ENCODE data around the gene TXNDC17.
"Not testable (repeated sequence)": the region's sequence is repeated elsewhere in the genome, so short reads cannot be mapped to it uniquely, and the experiment has no call there.

The TXNDC17 gene

GRCh38 chr17:6651354-6651918 lies 10.6 kb downstream of the TXNDC17 start, which contains the start of the genes C17orf100 and MED31:
Gene C17orf100 (plus strand): TSS chr17:6651762. CDS start chr17:6651914, 152 bp downstream.
Gene MED31 (minus strand): TSS chr17:6651605. CDS start chr17:6651528, 77 bp downstream.
- H3K79me2 ChIP-seq (ENCODE audit: control insufficient read depth, insufficient read depth, low read length, poor library complexity): peaks cover 2% of the 10 kb centered on the region
- H3K4me2 ChIP-seq (ENCODE audit: low read length): peak within 1 kb of the TSS; percentile 90
- WGBS (ENCODE audit: extremely low coverage, insufficient coverage, insufficient read length): no CpG with 5 or more reads among the region's 35 CpGs
- H3K9ac ChIP-seq (ENCODE audit: low read length): peak within 1 kb of the TSS; percentile 84
- peak within 1 kb of the TSS; percentile 90 for H2AK5ac ChIP-seq (ENCODE audit: low read length)
- peaks cover 8% of the 10 kb centered on the region for H3K79me1 ChIP-seq (ENCODE audit: low read length)
- H3K4me1 ChIP-seq (ENCODE audit: control insufficient read depth in 1 of 2, insufficient read depth in 2 of 2, low read length in 2 of 2): peaks cover 12 to 19% of the 10 kb centered on the region in 2 experiments
- peaks cover 17% of the 10 kb centered on the region for H3K27me3 ChIP-seq (ENCODE audit: insufficient read depth, low read length)
- peak within 1 kb of the TSS; percentile 91 for H3K14ac ChIP-seq (ENCODE audit: low read length)
- H2BK12ac ChIP-seq (ENCODE audit: low read length): peak within 1 kb of the TSS; percentile 44
- H3K18ac ChIP-seq (ENCODE audit: low read length): peak within 1 kb of the TSS; percentile 82
- peak within 1 kb of the TSS; percentile 79 for H4K12ac ChIP-seq (ENCODE audit: low read depth, low read length)
- H4K91ac ChIP-seq (ENCODE audit: low read depth, low read length): peak within 1 kb of the TSS; percentile 94
- peak within 1 kb of the TSS; percentile 71 for H2BK120ac ChIP-seq (ENCODE audit: insufficient read depth, low read length, poor library complexity)
- peak within 1 kb of the TSS; percentile 24 for H2BK5ac ChIP-seq (ENCODE audit: low read depth, low read length, poor library complexity)
- H3K27ac ChIP-seq (ENCODE audit: low read depth, low read length): peak within 1 kb of the TSS; percentile 63
- H3K9me3 ChIP-seq (ENCODE audit: insufficient read depth, low read depth, low read length): peaks cover 2% of the 10 kb centered on the region
- peak within 1 kb of the TSS; percentile 93 for H4K8ac ChIP-seq (ENCODE audit: low read depth, low read length)
- peak within 1 kb of the TSS; percentile 82 for H3K4me3 ChIP-seq (ENCODE audit: low read depth, low read length)
- H3K23ac ChIP-seq (ENCODE audit: low read length): no peak within 1 kb of the TSS
- H2AFZ ChIP-seq (ENCODE audit: insufficient read depth, low read length, poor library complexity): peak within 1 kb of the TSS; percentile 94
- H3K4ac ChIP-seq (ENCODE audit: low read depth, low read length): peak within 1 kb of the TSS; percentile 84
- H3K36me3 ChIP-seq (ENCODE audit: control insufficient read depth in 1 of 2, insufficient read depth in 2 of 2, low read length in 2 of 2): peaks cover 3 to 7% of the 10 kb centered on the region in 2 experiments
- peak; percentile 98 to 99 for DNase-seq

DNA sequence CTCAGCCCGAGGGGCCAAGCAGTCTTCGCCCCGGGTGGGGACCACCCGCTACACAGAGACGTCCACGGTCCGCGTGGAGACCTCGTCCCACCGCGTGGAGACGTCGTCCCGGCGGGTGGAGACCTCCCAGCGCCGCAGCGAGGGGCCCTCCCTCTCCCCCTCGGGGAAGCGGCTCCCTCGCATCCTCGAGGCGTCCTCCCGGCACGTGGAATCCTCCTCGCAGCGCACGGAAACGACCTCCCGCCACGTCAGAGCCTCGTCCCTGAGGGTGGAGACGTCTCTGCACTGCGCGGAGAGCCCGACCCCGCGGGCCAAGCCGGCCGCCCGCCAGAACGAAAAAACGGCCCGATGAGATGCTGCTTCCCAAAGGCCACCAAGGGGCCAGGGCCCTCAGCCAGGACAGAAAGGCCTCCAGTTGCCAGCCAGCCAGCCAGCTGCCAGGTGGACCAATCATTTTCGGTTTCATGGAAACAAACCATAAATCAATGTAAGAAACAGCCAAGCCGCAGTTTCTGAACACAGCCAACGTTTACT lies 11.1 kb downstream of the TXNDC17 start:
- Histone ChIP-seq H3K79me1 (ENCODE audit: low read length) (peaks cover 8% of the 10 kb centered on the region), H3K4me1 (ENCODE audit: control insufficient read depth in 1 of 2, insufficient read depth in 2 of 2, low read length in 2 of 2) (peaks cover 12 to 19% of the 10 kb centered on the region in 2 experiments), H3K9ac (ENCODE audit: low read length) (peak overlapping the region; percentile 5), H2BK5ac (ENCODE audit: low read depth, low read length, poor library complexity) (peak overlapping the region; percentile 24), H2AFZ (ENCODE audit: insufficient read depth, low read length, poor library complexity) (peak overlapping the region; percentile 94), H2AK5ac (ENCODE audit: low read length) (peak overlapping the region; percentile 90), H3K36me3 (ENCODE audit: control insufficient read depth in 1 of 2, insufficient read depth in 2 of 2, low read length in 2 of 2) (peaks cover 0 to 6% of the 10 kb centered on the region in 2 experiments), H4K12ac (ENCODE audit: low read depth, low read length) (peak overlapping the region; percentile 79), H3K27me3 (ENCODE audit: insufficient read depth, low read length) (peaks cover 17% of the 10 kb centered on the region), H4K8ac (ENCODE audit: low read depth, low read length) (peak overlapping the region; percentile 93), H2BK12ac (ENCODE audit: low read length) (peak overlapping the region; percentile 44), H4K91ac (ENCODE audit: low read depth, low read length) (peak overlapping the region; percentile 94), H3K4me2 (ENCODE audit: low read length) (peak overlapping the region; percentile 90), H3K79me2 (ENCODE audit: control insufficient read depth, insufficient read depth, low read length, poor library complexity) (peaks cover 2% of the 10 kb centered on the region), H3K18ac (ENCODE audit: low read length) (peak overlapping the region; percentile 82), H3K9me3 (ENCODE audit: insufficient read depth, low read depth, low read length) (peaks cover 2% of the 10 kb centered on the region), H3K27ac (ENCODE audit: low read depth, low read length) (no peak overlapping the region), H3K23ac (ENCODE audit: low read length) (no peak overlapping the region), H3K14ac (ENCODE audit: low read length) (peak overlapping the region; percentile 91), H3K4ac (ENCODE audit: low read depth, low read length) (peak overlapping the region; percentile 84), H2BK120ac (ENCODE audit: insufficient read depth, low read length, poor library complexity) (peak overlapping the region; percentile 71), H3K4me3 (ENCODE audit: low read depth, low read length) (peak overlapping the region; percentile 72)
- peak in 1 of 2 donors; percentile 23 for DNase-seq
- WGBS (ENCODE audit: extremely low coverage, insufficient coverage, insufficient read length): no CpG with 5 or more reads among the region's 47 CpGs

DNA sequence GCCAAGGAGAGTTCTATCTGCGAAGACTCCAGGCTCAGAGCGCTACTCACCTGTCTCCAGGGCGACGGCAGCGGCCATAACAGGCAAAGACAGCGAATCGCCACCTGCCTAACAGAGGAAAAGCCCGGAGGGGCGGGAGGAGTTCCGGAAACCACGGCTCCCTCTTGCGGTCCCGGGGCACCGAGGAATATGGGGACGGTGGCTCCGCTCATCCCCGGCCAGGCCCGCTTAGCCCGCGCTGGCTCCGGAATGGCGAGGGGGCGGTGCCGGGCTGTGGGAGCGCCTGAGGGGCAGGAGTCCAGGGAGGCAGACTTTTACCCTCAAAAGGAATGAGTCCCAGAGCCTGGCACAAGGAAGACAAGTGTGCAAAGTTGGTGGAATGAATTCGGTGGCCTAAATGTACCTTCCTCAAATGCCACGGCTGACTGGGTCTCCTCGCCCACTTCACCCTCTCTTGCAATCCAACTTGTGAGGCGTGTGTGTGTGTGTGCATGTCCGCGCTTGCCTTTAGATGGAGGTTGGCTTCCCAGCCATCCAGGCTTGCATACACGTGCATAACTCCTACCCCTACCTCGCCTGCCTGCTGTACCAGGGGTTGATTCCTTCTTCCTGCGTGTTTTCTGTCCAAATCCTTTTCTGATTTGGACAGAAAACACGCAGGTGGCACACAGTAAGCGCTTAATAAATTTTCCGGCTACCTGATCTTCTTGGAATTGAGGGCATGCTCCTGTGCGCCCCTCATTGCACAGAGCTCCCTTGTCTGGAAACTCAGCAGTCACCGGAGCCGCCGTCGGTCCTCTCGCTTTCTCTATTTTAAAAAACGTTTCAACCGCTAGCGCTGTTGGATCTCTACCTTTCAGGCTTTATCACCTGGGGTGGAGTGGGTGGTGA lies 14.2 kb downstream of the TXNDC17 start:
- H3K4me1 ChIP-seq (ENCODE audit: control insufficient read depth in 1 of 2, insufficient read depth in 2 of 2, low read length in 2 of 2): peaks cover 12 to 19% of the 10 kb centered on the region in 2 experiments
- no peak overlapping the region for H2AFZ ChIP-seq (ENCODE audit: insufficient read depth, low read length, poor library complexity)
- no peak overlapping the region for H4K12ac ChIP-seq (ENCODE audit: low read depth, low read length)
- H3K4ac ChIP-seq (ENCODE audit: low read depth, low read length): no peak overlapping the region
- H4K8ac ChIP-seq (ENCODE audit: low read depth, low read length): no peak overlapping the region
- H3K4me2 ChIP-seq (ENCODE audit: low read length): peak overlapping the region; percentile 63
- no peak overlapping the region for H2BK120ac ChIP-seq (ENCODE audit: insufficient read depth, low read length, poor library complexity)
- H3K14ac ChIP-seq (ENCODE audit: low read length): no peak overlapping the region
- no peak overlapping the region for H4K91ac ChIP-seq (ENCODE audit: low read depth, low read length)
- H3K18ac ChIP-seq (ENCODE audit: low read length): no peak overlapping the region
- peaks cover 2% of the 10 kb centered on the region for H3K79me2 ChIP-seq (ENCODE audit: control insufficient read depth, insufficient read depth, low read length, poor library complexity)
- no peaks in the 10 kb centered on the region for H3K36me3 ChIP-seq (ENCODE audit: control insufficient read depth in 1 of 2, insufficient read depth in 2 of 2, low read length in 2 of 2)
- no peak overlapping the region for H2AK5ac ChIP-seq (ENCODE audit: low read length)
- H3K27me3 ChIP-seq (ENCODE audit: insufficient read depth, low read length): peaks cover 17% of the 10 kb centered on the region
- H3K79me1 ChIP-seq (ENCODE audit: low read length): peaks cover 8% of the 10 kb centered on the region
- WGBS (ENCODE audit: extremely low coverage, insufficient coverage, insufficient read length): no CpG with 5 or more reads among the region's 46 CpGs
- no peak overlapping the region for H2BK5ac ChIP-seq (ENCODE audit: low read depth, low read length, poor library complexity)
- H3K4me3 ChIP-seq (ENCODE audit: low read depth, low read length): no peak overlapping the region
- H3K27ac ChIP-seq (ENCODE audit: low read depth, low read length): no peak overlapping the region
- no peak overlapping the region for H3K23ac ChIP-seq (ENCODE audit: low read length)
- H2BK12ac ChIP-seq (ENCODE audit: low read length): no peak overlapping the region
- H3K9ac ChIP-seq (ENCODE audit: low read length): no peak overlapping the region
- H3K9me3 ChIP-seq (ENCODE audit: insufficient read depth, low read depth, low read length): peaks cover 2% of the 10 kb centered on the region
- peak; percentile 30 to 46 for DNase-seq

DNA sequence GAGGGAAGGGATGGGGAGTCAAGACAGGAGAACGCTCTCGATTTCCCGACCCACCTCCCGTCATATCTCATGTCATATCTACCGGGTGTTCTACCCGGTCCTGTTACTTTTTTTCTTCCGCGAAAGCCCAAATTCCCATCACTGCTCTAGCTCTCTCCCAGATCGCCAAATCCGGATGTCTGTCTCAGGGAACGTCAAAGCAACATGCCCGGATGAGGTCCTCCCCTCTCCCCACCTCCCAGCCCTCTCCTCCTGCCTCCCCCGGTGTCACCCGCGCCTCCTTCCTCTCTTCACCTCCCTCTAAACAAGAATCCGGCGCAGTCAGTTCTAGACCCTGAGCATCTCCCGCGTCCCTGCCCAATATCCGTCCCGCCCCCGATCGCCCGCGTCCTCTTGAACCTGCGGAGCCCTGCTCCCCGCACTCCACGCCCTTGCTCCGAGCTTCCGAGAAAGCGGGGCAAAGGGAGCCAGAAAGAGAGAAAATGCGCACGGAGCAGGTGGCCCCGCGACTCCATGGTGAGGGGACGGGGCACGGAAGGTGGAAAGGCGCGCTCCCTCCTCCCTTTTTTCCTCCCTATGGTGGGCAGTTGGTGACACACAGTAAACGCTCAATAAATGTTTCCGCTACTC lies 15.0 kb downstream of the TXNDC17 start:
- H2AK5ac ChIP-seq (ENCODE audit: low read length); H4K12ac ChIP-seq (ENCODE audit: low read depth, low read length); H3K79me2 ChIP-seq (ENCODE audit: control insufficient read depth, insufficient read depth, low read length, poor library complexity); H3K9me3 ChIP-seq (ENCODE audit: insufficient read depth, low read depth, low read length); DNase-seq; H3K23ac ChIP-seq (ENCODE audit: low read length); H2BK12ac ChIP-seq (ENCODE audit: low read length); H3K36me3 ChIP-seq (ENCODE audit: control insufficient read depth in 1 of 2, insufficient read depth in 2 of 2, low read length in 2 of 2); H3K27ac ChIP-seq (ENCODE audit: low read depth, low read length); H3K9ac ChIP-seq (ENCODE audit: low read length); H2BK120ac ChIP-seq (ENCODE audit: insufficient read depth, low read length, poor library complexity); H3K14ac ChIP-seq (ENCODE audit: low read length); H3K4me3 ChIP-seq (ENCODE audit: low read depth, low read length); H2AFZ ChIP-seq (ENCODE audit: insufficient read depth, low read length, poor library complexity); H2BK5ac ChIP-seq (ENCODE audit: low read depth, low read length, poor library complexity); H3K79me1 ChIP-seq (ENCODE audit: low read length); H3K4ac ChIP-seq (ENCODE audit: low read depth, low read length); H4K91ac ChIP-seq (ENCODE audit: low read depth, low read length); H3K18ac ChIP-seq (ENCODE audit: low read length); H4K8ac ChIP-seq (ENCODE audit: low read depth, low read length): not testable (repeated sequence)
- WGBS (ENCODE audit: extremely low coverage, insufficient coverage, insufficient read length): no CpG with 5 or more reads among the region's 41 CpGs
- H3K4me1 ChIP-seq (ENCODE audit: control insufficient read depth in 1 of 2, insufficient read depth in 2 of 2, low read length in 2 of 2): peaks cover 12 to 19% of the 10 kb centered on the region in 2 experiments
- H3K4me2 ChIP-seq (ENCODE audit: low read length): peak overlapping the region; percentile 63
- H3K27me3 ChIP-seq (ENCODE audit: insufficient read depth, low read length): peaks cover 17% of the 10 kb centered on the region
